Fibroblast of villous mesenchyme (primary cell): Measurements from ENCODE around the gene LAMA4. TPM values are rescaled to one million over a fixed set of nuclear protein-coding genes. Genes with fewer than 3 reads are reported as not detected.
A peak's percentile ranks its signal among the peaks of the same experiment; 100 is the strongest.

ENCODE experiments used
- DNase-seq: peaks from one replicate; pipeline ENCODE4 v3.0.0-alpha.2; 2010; ENCODE audit warnings: low read depth
- H3K4me3 ChIP-seq: 2 replicates; pipeline ENCODE4 v1.5.1; 2011; ENCODE audit warnings: low read depth, mild to moderate bottlenecking, low read length
- total RNA-seq: library from RNA; depleted of rRNA; stranded (reverse); fragments of >200 nt; gene quantifications from 2 replicates; pipeline ENCODE4 v1.2.3, GENCODE V29; 2012
- TF ChIP-seq, protein P1 (sequence below): IDR thresholded peaks from 2 replicates; pipeline ENCODE4 v1.5.1; 2012; ENCODE audit warnings: low read depth, mild to moderate bottlenecking, low read length; ENCODE audit not compliant: insufficient read depth

The LAMA4 gene
- total RNA-seq, 1 donor: 481 TPM

DNA sequence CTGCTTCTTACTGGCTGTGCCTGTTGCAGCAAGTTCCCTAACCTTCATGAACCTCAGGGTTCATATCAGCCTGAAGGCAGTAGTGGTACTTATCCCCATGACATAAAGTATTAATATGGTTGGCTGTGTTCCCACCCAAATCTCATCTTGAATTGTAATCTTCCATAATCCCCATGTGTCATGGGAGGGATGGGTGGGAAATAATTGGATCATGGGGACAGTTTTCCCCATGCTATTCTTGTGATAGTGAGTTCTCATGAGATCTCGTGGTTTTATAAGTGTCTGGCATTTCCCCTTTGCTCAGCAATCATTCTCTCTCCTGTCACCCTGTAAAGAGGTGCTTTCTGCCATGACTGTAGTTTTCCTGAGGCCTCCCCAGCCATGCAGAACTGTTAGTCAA is 105.1 kb downstream of the LAMA4 start:
- H3K4me3 ChIP-seq: no peak overlapping the region
- TF ChIP-seq, protein P1, sequence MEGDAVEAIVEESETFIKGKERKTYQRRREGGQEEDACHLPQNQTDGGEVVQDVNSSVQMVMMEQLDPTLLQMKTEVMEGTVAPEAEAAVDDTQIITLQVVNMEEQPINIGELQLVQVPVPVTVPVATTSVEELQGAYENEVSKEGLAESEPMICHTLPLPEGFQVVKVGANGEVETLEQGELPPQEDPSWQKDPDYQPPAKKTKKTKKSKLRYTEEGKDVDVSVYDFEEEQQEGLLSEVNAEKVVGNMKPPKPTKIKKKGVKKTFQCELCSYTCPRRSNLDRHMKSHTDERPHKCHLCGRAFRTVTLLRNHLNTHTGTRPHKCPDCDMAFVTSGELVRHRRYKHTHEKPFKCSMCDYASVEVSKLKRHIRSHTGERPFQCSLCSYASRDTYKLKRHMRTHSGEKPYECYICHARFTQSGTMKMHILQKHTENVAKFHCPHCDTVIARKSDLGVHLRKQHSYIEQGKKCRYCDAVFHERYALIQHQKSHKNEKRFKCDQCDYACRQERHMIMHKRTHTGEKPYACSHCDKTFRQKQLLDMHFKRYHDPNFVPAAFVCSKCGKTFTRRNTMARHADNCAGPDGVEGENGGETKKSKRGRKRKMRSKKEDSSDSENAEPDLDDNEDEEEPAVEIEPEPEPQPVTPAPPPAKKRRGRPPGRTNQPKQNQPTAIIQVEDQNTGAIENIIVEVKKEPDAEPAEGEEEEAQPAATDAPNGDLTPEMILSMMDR: no peak
- DNase-seq: no peak

DNA sequence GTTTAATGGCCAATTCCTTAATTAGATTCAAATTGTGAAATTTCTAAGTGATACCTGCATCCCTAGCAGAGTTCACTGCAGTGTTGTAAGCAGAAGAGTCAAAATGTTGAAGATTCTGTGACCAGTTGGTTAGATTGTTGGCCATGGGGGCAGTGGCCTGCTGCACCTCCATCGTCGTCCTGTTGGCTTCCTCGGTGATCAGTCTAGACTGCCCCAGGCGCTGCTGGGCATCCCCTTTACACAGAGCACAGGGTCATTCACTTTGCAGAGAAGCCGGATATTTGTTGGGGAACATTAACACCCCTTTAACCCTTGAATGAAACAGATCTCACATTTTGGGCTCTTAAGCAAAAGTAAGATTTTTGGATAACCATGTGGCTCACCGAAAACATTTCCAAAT is 106.3 kb downstream of the LAMA4 start:
- DNase-seq: no peak
- no peak overlapping the region for H3K4me3 ChIP-seq
- TF ChIP-seq, protein P1: no peak

DNA sequence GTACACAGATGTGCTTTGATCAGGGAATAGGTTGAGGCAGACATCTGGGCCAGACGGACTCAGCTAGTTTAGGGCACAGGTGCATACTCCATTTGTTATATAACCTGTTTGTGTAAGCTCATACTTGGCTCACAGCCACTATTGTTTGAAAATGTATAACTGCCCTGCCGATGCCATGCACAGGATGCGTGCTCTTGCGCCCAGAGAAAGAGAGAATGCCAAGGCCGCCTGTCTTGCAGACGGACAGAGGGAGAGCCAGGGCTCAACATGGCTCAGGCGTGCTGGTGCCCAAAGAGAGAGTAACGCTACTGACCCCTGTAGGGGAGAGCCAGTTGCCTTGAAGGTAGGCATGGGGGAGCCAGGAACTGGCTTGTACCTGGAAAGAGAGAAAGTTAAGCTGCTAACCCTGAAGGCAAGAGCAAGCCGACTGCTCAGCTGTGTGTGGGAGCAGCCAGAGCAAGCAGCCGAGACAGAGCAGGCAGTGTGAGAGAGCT is 109.2 kb downstream of the LAMA4 start:
- no peak for DNase-seq
- H3K4me3 ChIP-seq: no peak overlapping the region
- TF ChIP-seq, protein P1: no peak

DNA sequence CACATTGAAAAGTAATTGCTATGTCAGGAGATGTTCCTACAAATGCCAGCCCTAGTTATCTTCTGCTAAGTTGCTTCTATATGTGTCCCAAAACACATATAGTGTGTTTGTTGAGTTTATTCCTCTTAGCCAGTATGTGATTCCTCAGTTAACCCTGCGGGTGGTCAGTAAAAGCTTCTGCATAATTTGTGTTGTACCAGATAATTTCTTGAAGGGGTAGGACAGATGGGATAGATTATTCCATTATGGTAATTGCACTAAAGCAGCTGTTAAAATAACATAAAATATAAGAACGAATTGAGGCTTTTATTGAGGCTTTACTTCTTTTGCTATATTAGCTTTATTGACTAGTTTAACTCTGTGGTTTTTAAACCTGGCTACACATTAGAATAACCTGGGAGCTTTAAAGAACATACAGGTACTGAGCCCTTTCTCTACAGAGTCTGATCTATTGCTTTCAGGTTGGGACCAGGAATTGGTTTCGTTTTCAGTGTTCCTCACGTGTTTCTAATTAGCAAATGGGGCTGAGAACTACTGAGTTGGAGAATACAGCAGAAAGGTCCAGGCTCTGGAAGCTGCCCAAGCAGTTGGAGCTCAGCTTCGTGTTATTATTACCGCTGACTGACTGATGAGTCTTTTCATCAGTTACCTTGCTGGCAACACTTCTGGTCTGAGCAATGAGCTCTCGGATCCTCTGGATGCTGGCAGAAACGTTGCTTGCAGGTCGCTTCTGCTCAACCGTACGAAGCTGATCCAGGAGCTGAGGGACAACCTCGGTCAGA is 110.0 kb downstream of the LAMA4 start:
- TF ChIP-seq, protein P1: no peak
- peak; percentile 56 for DNase-seq
- H3K4me3 ChIP-seq: no peak overlapping the region

DNA sequence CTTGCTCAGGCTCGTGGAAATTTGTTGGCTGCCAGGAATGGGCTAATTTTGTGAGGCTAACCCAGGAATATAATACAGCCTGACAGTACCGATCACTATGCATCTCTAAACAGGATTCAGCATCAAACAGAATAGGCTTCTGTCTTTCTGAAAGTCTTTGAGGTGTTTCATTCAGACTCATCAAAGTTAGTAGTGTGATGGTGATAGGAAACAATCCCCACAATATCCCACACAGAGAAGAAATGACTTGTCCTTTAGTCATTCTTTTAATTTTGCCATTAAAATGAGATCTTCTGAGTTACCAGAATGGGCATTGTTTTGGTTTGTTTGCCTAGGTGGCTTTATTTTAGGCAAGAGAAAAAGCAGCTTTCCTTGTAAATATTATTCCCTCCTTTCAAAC is 112.7 kb downstream of the LAMA4 start:
- no peak overlapping the region for H3K4me3 ChIP-seq
- TF ChIP-seq, protein P1: no peak
- no peak for DNase-seq

DNA sequence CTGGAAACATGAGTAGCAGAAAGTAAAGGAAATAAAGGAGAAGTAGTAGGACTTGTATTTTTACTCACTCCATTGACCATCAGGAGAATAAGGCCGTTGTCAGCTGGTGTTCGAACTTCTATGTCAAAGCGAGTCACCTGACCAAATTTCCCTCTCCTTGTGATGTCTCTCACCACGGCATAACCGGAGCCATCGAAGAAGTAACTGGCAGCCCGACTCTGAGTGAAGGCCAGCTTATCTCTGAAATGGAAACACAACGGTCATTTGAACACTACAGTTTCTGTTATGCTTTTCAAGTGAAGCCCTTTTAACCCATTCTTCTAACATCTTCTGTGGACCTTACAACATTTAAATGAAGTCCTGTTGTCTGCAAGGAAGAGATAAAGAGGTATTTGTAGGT is 115.3 kb downstream of the LAMA4 start:
- TF ChIP-seq, protein P1: no peak
- DNase-seq: no peak
- H3K4me3 ChIP-seq: no peak overlapping the region
